Measurements from ENCODE around the gene RBM45.

Gene RBM45

DNA sequence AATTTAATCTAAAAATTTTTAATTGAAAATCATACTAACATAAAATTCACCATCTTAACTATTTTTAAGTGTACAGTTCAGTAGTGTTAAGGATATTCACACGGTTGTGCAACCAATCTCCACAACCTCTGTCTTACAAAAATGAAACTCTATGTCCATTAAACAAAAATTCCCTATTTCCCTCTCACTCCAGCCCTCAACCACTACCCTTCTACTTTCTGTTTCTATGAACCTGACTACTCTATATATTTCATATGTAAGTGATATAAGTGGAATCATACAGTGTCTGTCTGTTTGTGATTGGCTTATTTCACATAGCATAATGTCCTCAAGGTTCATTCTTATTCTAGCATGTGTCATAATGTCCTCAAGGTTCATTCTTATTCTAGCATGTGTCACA, 47.7 kb downstream of the RBM45 start:
- DNase-seq (ENCODE audit: low read depth), result no peak
- TF ChIP-seq, protein P1, sequence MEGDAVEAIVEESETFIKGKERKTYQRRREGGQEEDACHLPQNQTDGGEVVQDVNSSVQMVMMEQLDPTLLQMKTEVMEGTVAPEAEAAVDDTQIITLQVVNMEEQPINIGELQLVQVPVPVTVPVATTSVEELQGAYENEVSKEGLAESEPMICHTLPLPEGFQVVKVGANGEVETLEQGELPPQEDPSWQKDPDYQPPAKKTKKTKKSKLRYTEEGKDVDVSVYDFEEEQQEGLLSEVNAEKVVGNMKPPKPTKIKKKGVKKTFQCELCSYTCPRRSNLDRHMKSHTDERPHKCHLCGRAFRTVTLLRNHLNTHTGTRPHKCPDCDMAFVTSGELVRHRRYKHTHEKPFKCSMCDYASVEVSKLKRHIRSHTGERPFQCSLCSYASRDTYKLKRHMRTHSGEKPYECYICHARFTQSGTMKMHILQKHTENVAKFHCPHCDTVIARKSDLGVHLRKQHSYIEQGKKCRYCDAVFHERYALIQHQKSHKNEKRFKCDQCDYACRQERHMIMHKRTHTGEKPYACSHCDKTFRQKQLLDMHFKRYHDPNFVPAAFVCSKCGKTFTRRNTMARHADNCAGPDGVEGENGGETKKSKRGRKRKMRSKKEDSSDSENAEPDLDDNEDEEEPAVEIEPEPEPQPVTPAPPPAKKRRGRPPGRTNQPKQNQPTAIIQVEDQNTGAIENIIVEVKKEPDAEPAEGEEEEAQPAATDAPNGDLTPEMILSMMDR (IDR thresholded peaks at IDR 0.05; ENCODE audit: insufficient read depth, low read depth, low read length, missing control alignments), result no peak
- no peak overlapping the region for H3K4me3 ChIP-seq (ENCODE audit: low read depth, low read length)

DNA sequence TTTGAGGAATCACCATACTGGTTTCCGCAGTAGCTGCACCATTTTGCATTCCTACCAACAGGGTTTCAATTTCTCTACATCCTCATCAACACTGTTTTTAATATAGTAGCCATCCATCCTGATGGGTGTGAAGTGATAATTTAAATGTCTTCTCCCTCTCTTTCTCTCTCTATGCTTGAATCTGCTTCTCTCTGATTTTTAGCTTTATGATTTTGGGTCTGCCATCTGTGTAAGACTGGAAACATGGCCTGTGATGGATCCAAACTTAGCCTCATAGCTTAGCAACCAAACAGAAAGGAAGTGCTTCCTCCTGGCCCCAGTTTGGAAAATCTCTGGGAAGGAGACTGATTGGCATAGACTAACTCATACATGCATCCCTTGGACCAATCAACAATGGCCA, 48.4 kb downstream of the RBM45 start:
- H3K4me3 ChIP-seq (ENCODE audit: low read depth, low read length), result no peak overlapping the region
- TF ChIP-seq, protein P1 (IDR thresholded peaks at IDR 0.05; ENCODE audit: insufficient read depth, low read depth, low read length, missing control alignments), result no peak
- DNase-seq (ENCODE audit: low read depth), result no peak

DNA sequence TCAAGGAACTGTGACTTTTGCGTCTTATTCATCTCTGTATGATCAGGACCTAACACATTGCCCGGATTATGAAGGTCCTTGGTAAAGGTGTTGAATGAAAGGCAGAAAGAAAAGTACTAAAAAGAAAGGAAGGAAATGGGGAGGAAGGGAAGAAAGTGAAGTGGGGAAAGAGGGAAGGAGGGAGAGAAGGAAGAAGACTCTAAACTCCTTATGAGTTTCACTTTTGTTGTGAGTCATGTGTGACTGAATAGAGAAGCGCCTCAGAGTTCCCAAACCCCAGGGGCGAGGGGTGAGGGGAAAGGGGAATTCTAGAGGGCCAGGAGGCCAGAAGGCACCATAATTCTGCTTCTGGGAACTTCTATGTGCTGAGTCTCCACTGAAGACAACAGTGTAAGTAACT, 51.2 kb downstream of the RBM45 start:
- TF ChIP-seq, protein P1 (IDR thresholded peaks at IDR 0.05; ENCODE audit: insufficient read depth, low read depth, low read length, missing control alignments), result no peak
- no peak overlapping the region for H3K4me3 ChIP-seq (ENCODE audit: low read depth, low read length)
- peak; percentile 12 for DNase-seq (ENCODE audit: low read depth)

DNA sequence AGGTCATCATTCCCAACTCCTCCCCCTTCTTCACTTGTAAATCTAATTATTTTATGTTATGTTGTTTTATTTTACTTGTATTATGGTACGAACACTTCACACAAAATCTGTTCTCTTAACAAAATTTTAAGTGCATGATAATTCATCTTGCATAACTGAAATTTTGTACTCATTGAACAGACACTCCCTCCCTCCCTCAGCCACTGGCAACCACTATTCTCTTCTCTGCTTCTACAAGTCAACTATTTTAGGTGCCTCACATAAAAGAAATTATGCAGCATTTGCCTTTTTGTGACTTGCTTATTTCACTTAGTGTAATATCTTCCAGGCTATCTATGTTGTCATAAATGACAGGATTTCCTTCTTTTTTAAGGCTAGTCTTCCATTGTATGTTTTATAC, 51.7 kb downstream of the RBM45 start:
- no peak for DNase-seq (ENCODE audit: low read depth)
- TF ChIP-seq, protein P1 (IDR thresholded peaks at IDR 0.05; ENCODE audit: insufficient read depth, low read depth, low read length, missing control alignments), result no peak
- H3K4me3 ChIP-seq (ENCODE audit: low read depth, low read length), result no peak overlapping the region

DNA sequence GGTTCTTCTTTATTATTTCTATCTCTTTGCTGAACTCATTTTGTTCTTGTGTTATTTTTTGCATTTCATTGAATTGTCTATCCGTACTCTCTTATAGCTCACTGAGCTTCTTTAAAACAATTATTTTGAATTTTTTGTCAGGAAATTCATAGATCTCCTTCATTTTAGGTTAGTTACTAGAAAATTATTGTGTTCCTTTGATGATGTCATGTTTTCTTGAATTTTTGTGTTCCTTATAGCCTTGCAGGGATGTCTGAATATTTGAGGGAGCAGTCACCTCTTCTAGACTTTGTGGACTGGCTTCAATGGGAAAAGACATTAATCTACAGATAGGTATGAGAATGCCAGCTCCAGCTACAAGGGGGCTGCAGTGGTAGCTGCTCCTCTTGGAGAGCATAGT, 61.4 kb downstream of the RBM45 start:
- no peak overlapping the region for H3K4me3 ChIP-seq (ENCODE audit: low read depth, low read length)
- TF ChIP-seq, protein P1 (IDR thresholded peaks at IDR 0.05; ENCODE audit: insufficient read depth, low read depth, low read length, missing control alignments), result no peak
- no peak for DNase-seq (ENCODE audit: low read depth)

GRCh38 chr2:178177066-178177679, 64.9 kb downstream of the RBM45 start:
- TF ChIP-seq, protein P1 (IDR thresholded peaks at IDR 0.05; ENCODE audit: insufficient read depth, low read depth, low read length, missing control alignments), result no peak
- DNase-seq (ENCODE audit: low read depth), result no peak
- H3K4me3 ChIP-seq (ENCODE audit: low read depth, low read length), result no peak overlapping the region
